HG02678 (cell line): ENCODE results near the gene CDH26.
"Not testable (repeated sequence)": the region's sequence is repeated elsewhere in the genome, so short reads cannot be mapped to it uniquely, and the experiment has no call there.

ENCODE experiments used
- ATAC-seq: cut with Tn5 transposase; IDR thresholded peaks from one replicate; pipeline ENCODE4 v1.9.1; 2021; ENCODE audit warnings: mild to moderate bottlenecking, moderate library complexity; ENCODE audit not compliant: unreplicated experiment

The CDH26 gene

DNA sequence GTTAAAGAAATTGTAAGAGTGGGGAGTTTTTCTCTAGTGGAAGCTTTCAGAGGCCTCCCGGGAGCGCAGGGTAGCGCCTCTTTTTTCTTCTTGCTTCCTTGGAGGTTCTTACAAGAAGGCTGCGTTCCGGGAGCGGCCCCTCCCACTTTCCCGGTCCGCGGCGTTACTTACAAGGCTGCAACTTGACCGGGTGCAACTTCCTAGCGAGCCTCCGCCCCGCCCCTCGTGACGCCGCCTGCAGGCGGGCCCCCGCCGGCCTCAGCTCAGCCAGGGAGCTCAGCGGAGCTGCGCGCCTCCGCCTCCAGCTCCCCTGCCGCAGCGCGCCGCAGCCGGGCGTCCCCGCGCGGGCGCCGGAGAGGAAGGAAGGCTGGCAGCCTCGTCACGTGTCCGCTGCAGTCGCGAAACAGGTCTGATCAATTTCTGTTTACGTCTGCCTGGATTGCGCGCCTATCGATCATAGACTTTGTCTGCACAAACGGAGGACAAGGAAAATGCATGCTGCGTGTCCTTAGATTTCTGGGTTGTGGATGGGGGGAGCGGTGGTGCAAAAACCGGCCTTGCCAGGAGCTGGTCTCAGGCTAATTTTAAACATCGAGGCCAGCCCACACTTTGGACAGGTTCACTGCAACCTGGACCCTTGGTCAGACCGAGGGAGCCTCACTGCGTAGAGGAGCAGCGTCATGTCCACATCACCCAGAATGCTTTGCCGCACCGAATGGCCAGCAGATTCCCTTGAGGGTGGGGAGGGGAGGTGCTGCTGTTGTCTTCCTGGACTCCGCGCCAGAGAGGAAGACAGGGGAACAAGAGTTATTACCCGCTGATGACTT, 17.9 kb upstream of the CDH26 start, which contains the start of the genes FAM217B and PPP1R3D:
Gene FAM217B, plus strand, starts transcription at position 261 of the 827 bp plus-strand sequence. CDS start 3,555 bp downstream, outside the sequence.
Gene PPP1R3D, minus strand, starts transcription at position 177 of the 827 bp plus-strand sequence. CDS start 374 bp downstream, outside the sequence.
- peak; percentile 88 for ATAC-seq

DNA sequence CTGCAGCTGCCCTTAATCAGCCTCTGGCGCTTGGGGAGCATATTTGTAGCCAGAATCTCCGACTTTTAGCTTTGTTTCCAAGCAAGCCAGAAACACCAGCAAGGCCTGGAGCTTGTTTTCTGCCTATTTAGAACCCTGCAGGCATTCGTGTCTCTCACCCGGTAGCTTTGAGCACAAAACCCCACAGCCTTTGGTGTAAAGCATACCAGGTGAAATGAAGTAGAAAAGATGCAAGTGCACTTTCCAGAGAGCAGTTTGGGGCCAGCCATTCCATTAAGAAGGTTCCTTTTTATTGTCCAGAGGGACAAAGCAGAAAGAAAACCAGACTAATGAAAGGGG, 17.3 kb upstream of the CDH26 start:
- peak; percentile 6 for ATAC-seq

DNA sequence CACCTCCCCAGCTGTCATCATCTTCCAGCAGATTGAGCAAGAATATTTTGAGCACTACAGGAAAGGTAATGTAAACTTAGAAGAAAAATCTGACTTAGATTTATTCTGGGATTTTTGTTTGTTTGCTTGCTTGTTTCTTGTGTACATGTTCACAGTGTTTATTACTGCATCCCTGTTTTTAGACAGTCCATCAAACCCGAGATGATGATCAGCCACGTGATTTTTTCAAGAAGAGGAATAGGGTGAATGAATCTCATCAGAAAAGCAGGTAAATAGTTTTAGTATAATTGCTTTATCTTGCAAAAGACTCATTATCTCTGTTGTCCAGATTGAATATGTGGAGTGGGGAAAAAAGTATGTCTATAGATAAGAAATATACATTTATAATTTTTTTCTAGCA, 16.0 kb upstream of the CDH26 start:
- ATAC-seq = no peak

DNA sequence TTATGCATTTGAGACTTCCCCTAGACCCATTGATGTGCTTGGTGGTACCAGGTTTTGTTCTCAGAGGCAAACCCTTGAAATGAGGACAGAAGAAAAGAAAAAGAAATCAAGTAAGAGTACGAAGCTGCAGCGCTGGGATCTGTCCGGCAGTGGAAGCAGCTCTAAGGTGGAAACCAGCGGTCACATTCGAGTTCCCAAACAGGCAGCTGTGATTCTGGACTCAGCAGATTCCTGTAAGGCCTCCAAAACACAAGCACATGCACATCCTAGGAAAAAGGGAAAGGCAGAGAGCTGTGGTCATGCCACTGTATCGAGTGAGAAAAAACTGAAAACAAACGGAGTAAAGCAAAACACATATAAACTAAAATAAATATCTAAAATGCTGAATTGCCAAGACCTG, 13.5 kb upstream of the CDH26 start:
- ATAC-seq = no peak

DNA sequence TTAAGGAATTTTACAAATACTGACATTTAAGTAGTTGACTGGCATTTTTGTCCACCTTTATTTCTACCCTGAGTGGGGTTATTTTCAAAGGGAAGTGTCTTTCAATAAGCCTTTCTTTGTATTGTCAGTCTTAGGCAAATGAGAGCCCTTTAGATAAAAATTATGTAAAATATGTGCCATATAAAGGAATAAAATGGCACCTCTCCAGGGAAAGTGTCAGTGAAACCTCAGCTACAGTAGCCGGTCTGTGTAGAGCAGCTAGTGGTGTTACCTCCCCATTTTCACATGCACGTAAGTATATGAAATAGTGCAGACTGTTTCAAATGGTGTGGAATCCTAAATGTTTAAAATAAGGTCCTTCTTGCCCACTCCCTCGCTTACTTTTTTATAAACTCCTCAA, 13.0 kb upstream of the CDH26 start:
- ATAC-seq = no peak

DNA sequence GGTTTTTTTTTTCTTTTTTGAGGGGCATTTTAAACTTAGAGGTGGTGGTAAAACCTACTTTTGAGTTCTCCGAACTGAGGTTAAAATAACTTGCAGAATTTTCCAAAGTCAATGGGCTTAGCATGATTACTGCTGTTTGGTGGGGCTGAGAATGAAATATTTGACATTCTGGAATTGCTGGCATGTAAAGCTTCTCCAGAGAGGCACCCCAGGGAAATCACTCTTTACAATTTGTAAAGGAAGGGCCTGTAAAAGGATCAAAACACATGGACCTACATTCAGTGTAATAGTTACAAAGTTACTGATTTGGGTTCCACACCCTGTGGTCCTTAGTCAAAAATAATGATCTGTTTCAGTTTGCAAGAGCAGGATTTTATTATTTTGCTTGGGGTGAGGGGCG, 12.5 kb upstream of the CDH26 start:
- no peak for ATAC-seq

DNA sequence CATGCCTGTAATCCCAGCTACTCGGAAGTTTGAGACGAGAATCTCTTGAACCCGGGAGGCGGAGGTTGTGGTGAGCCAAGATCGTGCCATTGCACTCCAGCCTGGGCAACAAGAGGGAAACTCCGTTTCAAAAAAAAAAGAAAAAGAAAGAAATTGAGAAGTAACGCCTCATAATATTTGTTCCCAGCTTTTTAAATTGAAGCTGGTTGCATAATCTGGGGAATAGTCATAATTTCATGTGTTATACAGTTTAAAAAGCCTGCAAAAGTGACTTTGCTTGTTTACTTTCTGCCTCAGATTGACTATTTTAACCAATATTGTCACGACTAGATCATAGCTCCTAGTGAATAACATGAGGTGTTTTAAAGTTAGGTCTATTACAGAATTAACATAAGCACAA, 10.8 kb upstream of the CDH26 start:
- no peak for ATAC-seq

DNA sequence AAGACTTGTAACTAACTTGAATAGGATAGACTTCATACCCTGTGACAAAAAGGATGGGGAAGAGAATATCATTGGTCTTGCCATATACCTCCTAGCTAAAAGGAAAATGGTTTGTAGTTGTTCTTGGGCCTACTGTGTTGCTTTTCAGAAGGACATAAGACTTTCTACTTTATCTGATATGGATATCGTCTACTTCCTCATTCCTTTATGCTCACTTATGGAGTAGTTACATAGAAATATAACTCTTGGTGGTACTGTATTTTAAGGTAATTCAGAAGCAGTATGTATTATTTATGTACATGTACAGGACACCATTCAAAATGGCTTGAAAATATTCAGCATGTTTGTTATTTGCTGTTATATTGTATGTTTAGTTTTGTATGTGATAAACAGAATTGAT, 10.0 kb upstream of the CDH26 start:
- no peak for ATAC-seq

DNA sequence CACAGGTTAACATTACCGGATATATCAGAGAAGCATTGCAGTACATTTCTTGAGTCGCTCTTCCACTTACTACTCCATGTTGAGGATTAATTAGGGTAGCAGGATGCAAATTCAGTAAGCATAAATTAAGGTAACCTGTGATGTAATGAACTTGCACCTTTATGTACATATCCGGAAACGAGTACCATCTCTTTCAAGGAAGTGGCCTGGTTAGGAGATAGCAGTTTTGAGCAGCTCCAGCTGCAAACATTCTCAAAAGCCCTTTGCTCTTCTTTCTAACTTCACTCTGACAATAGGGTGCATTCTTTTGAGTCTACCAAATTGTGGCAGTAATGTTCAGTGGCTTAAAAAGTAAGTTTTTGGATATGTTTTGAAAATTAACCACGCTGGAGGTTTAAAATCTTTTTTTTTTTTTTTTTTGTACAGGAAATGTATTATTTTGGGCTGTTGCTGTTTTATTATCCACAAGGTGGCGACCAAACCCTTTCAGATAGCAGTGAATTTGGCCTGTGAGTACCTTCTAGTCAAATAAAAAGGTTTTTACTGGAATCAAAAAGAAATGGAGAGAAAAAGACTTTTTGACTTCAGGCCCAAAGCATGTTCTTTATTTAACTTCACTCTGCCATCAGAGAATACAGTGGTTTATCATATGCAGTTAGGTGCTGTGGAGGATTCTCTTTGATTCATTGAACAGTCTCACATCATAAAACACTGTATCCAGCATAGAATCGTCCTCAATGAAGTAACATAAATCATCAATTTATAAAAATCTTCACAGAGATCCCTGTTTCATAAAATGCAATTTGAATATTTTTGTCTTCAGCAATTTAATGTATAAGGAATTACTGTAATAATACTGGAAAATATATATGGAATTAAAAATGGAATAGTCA, 9.1 kb upstream of the CDH26 start:
- no peak for ATAC-seq

DNA sequence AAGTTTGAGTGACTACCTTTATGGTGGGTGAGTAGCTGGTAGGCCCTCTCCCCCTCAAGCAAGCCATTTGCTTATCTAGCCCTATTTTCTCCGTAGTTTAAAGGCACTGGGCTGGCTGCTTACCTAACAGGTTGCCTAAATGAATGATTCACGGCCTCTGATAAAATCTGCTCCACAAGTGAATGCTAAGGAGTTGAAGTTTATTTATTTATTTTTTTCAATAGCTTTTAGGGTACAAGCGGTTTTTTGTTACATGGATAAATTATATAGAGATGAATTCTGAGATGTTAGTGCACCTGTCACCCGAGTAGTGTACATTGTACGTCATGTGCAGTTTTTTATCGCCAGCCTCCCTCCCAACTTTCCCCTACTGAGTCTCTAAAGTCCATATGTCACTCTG, 8.3 kb upstream of the CDH26 start:
- ATAC-seq = no peak

DNA sequence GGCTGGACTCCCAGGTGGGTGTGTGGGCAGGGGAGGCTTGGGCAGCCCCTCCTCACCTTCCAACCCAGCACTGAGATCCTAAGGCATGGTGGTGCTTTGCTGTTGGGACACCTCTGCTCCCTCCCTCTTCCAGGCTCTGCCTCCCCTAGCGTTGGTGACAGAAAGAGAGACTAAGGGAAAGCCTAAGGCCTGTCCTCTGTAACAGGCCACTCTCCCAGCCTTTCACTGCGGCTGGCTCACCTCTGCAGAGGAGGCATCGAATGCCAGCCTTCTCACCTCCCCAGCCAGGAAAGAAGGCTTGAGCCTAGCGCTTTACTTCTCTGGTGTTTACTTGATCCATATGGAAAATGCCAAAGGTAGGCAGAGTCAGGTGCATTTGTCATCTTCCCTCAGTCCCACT, 3.5 kb upstream of the CDH26 start:
- no peak for ATAC-seq

DNA sequence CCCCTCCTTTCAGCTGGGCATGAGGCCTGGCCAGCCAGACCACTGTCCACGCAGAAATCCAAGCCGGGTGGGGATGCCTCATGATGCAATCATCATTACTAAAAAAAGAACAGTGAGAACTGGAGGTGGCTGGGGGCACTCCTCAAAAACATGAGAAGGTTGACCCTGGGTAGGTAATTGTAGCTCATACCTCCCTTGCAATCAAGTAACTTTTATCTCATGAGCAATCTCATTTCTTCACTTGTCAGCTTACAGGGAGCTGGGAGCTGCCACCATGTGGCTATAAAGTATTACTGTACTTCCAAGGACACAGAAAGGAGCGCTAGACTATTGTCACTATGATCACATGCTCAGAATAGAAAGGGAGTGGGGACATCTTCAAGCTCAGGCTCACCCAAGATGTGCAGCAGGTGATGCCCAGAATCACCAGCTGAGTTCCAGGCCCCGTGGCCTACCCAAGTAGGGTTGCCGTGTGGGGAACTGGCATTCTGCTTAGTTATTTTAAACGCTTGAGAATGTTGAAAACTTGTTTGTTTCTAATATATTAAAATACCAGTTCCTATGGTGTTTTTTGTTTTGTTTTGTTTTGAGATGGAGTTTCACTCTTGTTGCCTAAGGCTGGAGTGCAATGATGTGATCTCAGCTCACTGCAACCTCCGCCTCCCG, 3.0 kb upstream of the CDH26 start:
- no peak for ATAC-seq

DNA sequence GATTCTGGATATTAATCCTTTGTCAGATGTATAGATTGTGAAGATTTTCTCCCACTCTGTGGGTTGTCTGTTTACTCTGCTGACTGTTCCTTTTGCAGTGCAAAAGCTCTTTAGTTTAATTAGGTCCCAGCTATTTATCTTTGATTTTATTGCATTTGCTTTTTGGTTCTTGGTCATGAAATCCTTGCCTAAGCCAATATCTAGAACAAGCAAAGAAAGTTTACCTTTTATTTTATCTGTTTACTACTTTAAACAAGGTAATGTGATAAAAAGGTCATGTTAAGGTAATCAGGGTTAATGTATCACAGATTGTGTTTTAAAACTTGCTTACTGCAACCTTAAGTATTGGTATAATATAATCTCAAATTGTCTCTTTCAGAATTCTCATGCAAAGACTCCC, 655 bp upstream of the CDH26 start:
- not testable (repeated sequence) for ATAC-seq

DNA sequence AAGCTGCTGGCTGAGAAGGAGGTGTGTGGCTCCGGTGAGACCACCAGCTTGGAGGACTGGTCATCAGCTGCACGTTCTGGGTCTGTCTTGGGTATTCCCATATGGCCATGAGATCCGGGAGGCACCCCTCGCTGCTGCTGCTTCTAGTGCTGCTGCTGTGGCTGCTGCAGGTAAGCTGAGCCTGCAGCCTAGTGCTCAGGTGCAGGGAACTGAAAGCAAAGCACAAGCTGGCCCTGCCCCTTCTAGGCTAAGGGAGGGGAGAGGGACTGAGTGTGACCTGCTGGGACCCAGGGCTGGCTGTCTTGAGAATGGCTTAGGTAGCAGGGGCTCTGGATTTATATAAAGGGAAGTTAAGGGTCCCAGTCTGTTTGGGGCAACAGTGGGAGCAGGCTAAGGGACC, 403 bp downstream of the CDH26 start:
- no peak for ATAC-seq

DNA sequence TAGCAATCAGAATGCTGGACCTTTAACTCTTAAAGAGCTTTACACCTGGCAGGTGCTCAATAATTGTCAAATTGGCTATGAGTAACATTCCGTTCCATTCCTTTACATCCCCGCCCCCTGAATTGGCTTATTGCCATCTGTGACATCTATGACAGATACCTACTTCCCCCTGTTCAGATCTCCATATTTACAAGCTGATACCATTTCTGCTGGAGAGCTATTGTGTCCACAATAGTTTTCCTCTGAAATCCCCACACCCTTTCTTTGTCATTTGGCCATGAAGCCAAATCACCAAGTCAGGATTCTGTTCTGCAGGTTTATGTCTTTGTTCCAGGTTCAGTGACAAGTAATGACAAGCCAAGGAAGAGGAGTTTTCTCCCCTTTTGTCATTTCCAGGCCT, 3.2 kb downstream of the CDH26 start:
- no peak for ATAC-seq

DNA sequence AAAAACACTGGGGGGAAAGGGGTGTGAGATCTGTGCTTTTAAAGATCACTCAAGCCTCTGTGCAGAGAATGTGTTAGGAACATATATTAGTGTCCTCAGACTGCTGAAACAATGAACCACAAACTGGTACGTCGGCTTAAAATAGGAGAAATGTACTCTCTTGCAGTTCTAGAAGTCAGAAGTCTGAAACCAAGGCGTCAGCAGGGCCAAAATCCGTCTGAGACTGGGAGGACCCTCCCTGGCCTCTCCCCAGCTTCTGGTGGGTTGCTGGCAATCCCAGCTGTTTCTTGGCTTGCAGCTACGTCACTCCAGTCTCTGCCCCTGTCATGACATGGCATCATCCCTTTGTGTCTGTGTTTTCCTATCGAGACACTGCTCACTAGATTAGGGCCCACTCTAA, 3.9 kb downstream of the CDH26 start:
- no peak for ATAC-seq

DNA sequence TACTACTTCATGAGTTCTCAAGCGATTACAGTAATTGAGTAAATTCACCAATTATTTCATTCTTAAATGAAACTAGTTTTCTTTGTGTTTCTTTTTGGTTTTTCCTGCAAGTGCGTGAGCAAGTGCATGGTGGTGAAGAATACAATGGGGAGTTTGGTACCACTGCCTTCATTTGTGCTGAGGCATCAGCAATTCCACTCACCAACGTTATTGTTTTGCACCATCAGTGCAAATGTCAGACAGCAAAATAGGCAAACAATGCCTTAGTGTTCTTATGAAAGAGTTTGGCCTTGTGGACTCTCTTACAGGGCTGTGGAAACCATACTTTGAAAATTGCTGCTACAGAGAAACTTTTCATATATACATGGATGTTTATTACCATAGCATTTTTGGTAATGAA, 8.2 kb downstream of the CDH26 start:
- no peak for ATAC-seq

DNA sequence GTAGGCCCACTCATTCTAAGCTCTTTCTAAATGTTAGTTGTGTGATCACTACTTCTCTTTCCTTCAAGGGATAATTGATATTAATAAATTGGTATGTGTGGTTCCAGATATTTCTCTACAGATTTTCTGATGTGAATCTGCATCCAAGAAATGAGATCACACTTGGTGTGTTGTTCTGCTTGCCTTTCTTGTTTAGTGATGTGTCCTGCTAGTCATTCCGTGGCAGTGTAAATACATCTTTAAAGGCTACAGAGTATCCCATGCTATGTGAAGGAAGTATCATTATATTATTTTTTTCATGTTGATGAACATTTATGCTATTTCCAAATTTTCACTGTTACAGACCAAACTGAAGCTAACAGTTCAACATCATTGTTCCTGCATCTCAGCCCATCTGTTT, 13.2 kb downstream of the CDH26 start:
- ATAC-seq = no peak

DNA sequence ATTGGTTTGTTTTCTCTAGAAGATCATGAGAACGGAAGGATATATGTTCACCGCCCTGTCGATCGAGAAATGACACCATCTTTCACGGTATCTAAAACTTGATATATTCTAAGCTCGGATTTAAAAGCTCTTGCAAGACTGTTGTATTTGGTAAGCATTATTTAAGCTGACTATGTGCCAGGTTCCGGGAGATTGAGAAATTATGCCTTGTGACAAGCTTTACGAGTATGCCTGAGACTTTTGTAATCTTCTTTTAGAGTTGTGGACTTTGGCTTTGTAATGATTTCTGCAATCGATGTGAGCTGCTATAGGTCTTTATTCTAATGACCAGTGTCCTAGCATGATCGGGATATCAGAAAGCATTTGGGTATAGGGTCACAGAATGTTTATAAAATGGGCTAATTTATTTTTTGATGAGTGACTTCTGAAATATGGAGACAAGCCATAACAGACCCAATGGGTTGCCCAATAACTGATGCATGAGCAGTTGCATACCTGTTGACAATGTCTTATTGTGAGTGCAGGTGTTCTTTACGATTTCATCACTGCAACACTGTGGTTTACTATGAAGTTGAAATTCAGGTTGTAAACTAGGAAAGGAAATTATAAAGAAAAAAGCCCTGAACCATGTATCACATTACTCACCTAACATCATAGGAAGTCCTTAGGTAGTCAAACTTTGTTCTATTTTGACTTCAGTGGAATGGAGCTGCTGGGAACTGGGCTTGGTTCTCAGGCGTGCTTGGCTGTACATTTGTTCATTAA, 14.0 kb downstream of the CDH26 start:
- ATAC-seq = no peak

DNA sequence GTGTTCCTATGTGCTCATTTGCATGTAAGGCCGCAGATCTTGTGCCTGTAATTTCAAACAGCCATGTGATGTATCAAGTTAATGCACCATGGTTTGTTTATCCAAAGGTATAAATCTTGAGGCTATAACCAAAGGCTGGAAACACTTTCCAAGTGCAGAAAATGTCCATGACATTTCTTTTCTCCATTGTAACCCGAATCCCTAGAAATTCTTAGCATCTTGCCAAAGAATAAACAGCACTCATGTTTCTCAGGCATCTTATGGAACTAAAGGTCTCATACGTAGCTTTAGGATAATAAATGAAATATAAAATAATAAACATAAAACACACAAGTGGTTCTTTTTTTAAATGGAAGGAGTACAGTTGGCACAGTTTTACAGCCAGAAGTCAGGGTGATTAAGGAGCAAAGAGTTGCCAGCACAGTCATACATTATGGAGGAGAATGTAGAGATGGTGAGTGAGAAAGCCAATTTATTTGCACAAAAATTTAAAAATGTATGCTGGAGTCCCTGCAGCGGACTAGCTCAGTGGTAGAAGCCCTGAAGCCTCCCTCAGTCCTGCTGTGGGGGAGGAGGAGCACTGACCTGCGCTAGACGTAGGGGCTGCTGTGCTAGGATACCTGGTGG, 18.0 kb downstream of the CDH26 start:
- no peak for ATAC-seq
